COLO829 (cell line): ENCODE data around the gene KDM3B.
"Not testable (repeated sequence)": the region's sequence is repeated elsewhere in the genome, so short reads cannot be mapped to it uniquely, and the experiment has no call there.

Source experiments
- DNase-seq: peaks from one replicate; pipeline ENCODE4 v3.0.0; 2012; ENCODE audit warnings: low spot score

KDM3B gene

GRCh38 chr5:138351056-138351455 lies 1.4 kb upstream of the KDM3B start:
- no peak for DNase-seq

- DNase-seq: no peak
These were observed 968 bp upstream of the KDM3B start for GRCh38 chr5:138351517-138351916.

GRCh38 chr5:138352722-138353559 lies 456 bp downstream of the KDM3B start:
- no peak for DNase-seq

- no peak for DNase-seq
These were observed 1.1 kb downstream of the KDM3B start for GRCh38 chr5:138353560-138354080.

- no peak for DNase-seq
These were observed 1.9 kb downstream of the KDM3B start for GRCh38 chr5:138354387-138354786.

- peak; percentile 33 for DNase-seq
These were observed 2.5 kb downstream of the KDM3B start for GRCh38 chr5:138354926-138355378.

- no peak for DNase-seq
These were observed 7.1 kb downstream of the KDM3B start for GRCh38 chr5:138359621-138360020.

- no peak for DNase-seq
These were observed 8.5 kb downstream of the KDM3B start for GRCh38 chr5:138360941-138361452.

- no peak for DNase-seq
These were observed 12.1 kb downstream of the KDM3B start for GRCh38 chr5:138364576-138364975.

- DNase-seq: no peak
These were observed 14.3 kb downstream of the KDM3B start for GRCh38 chr5:138366632-138367382.

GRCh38 chr5:138369261-138369660 lies 16.8 kb downstream of the KDM3B start:
- DNase-seq: no peak

GRCh38 chr5:138369706-138370105 lies 17.2 kb downstream of the KDM3B start:
- no peak for DNase-seq

GRCh38 chr5:138370537-138370936 lies 18.1 kb downstream of the KDM3B start:
- DNase-seq: no peak

- DNase-seq: no peak
These were observed 19.0 kb downstream of the KDM3B start for GRCh38 chr5:138371454-138371853.

GRCh38 chr5:138372225-138372624 lies 19.7 kb downstream of the KDM3B start:
- no peak for DNase-seq

GRCh38 chr5:138372653-138373052 lies 20.2 kb downstream of the KDM3B start:
- DNase-seq: no peak

- DNase-seq: no peak
These were observed 29.9 kb downstream of the KDM3B start for GRCh38 chr5:138382347-138382746.

- no peak for DNase-seq
These were observed 33.2 kb downstream of the KDM3B start for GRCh38 chr5:138385660-138386059.

GRCh38 chr5:138386290-138386689 lies 33.8 kb downstream of the KDM3B start:
- no peak for DNase-seq

- no peak for DNase-seq
These were observed 36.8 kb downstream of the KDM3B start for GRCh38 chr5:138389332-138389731.

- DNase-seq: not testable (repeated sequence)
These were observed 37.4 kb downstream of the KDM3B start for GRCh38 chr5:138389911-138390310.

- DNase-seq: peak; percentile 28
These were observed 39.4 kb downstream of the KDM3B start for GRCh38 chr5:138391859-138392386.
